ENCODE results near the gene SEMA6B.

Gene SEMA6B

GRCh38 chr19:4523306-4524110 is 36.0 kb downstream of the SEMA6B start:
- DNase-seq = peak; percentile 19 to 34

- no peak for DNase-seq
These were observed 37.0 kb downstream of the SEMA6B start for GRCh38 chr19:4522291-4523002.

- DNase-seq = no peak
These were observed 37.6 kb downstream of the SEMA6B start for GRCh38 chr19:4521888-4522242.

GRCh38 chr19:4521170-4521887 is 38.2 kb downstream of the SEMA6B start:
- no peak for DNase-seq

GRCh38 chr19:4519521-4520277 is 39.8 kb downstream of the SEMA6B start:
- DNase-seq = no peak

GRCh38 chr19:4519172-4519496 is 40.4 kb downstream of the SEMA6B start:
- DNase-seq = no peak

GRCh38 chr19:4518345-4519171 is 40.9 kb downstream of the SEMA6B start, which contains the start of gene PLIN4:
PLIN4 (minus strand) TSS chr19:4518486; CDS start chr19:4518272, 214 bp downstream.
- no peak for DNase-seq

GRCh38 chr19:4517451-4518057 is 41.9 kb downstream of the SEMA6B start:
- no peak for DNase-seq

GRCh38 chr19:4516939-4517300 is 42.6 kb downstream of the SEMA6B start:
- DNase-seq = no peak

- DNase-seq = no peak
These were observed 43.1 kb downstream of the SEMA6B start for GRCh38 chr19:4516199-4516938.

- DNase-seq = no peak
These were observed 43.8 kb downstream of the SEMA6B start for GRCh38 chr19:4515732-4516131.

GRCh38 chr19:4513248-4513647 is 46.2 kb downstream of the SEMA6B start:
- DNase-seq = no peak

GRCh38 chr19:4512070-4512469 is 47.4 kb downstream of the SEMA6B start:
- no peak for DNase-seq

- DNase-seq = no peak
These were observed 48.0 kb downstream of the SEMA6B start for GRCh38 chr19:4511300-4512054.

GRCh38 chr19:4510435-4511255 is 48.8 kb downstream of the SEMA6B start:
- no peak for DNase-seq

- no peak for DNase-seq
These were observed 50.8 kb downstream of the SEMA6B start for GRCh38 chr19:4508698-4509097.

GRCh38 chr19:4507804-4508203 is 51.7 kb downstream of the SEMA6B start:
- no peak for DNase-seq

GRCh38 chr19:4507150-4507452 is 52.4 kb downstream of the SEMA6B start:
- no peak for DNase-seq

GRCh38 chr19:4506449-4507149 is 52.9 kb downstream of the SEMA6B start:
- DNase-seq = no peak
